HFFc6 (cell line): Measurements from ENCODE around the gene PALD1. TPM values are rescaled to one million over a fixed set of nuclear protein-coding genes. Genes with fewer than 3 reads are reported as not detected.

Experiments
- DNase-seq: peaks from one replicate; pipeline ENCODE4 v3.0.0-alpha.2; 2018
- H3K27ac Mint-ChIP-seq: 2 replicates; pipeline ENCODE4 v1.8.0; 2020; ENCODE audit warnings: mild to moderate bottlenecking, mixed read lengths
- H3K27me3 Mint-ChIP-seq: 2 replicates; pipeline ENCODE4 v1.8.0; 2021; ENCODE audit warnings: mild to moderate bottlenecking, moderate library complexity, mixed read lengths; ENCODE audit not compliant: insufficient read depth
- H3K36me3 Mint-ChIP-seq: 2 replicates; pipeline ENCODE4 v1.8.0; 2021; ENCODE audit warnings: low read depth, mixed read lengths
- H3K4me1 Mint-ChIP-seq: 2 replicates; pipeline ENCODE4 v1.8.0; 2020; ENCODE audit warnings: low read depth, mixed read lengths
- H3K4me3 Mint-ChIP-seq: 2 replicates; pipeline ENCODE4 v1.8.0; 2020; ENCODE audit warnings: mild to moderate bottlenecking, moderate library complexity, mixed read lengths
- H3K9me3 Mint-ChIP-seq: 2 replicates; pipeline ENCODE4 v1.8.0; 2020; ENCODE audit warnings: mild to moderate bottlenecking, mixed read lengths
- CTCF ChIP-seq: fragments of 200-600 bp; sonication (generic); IDR thresholded peaks from 2 replicates; pipeline ENCODE4 v1.5.0; 2021; ENCODE audit warnings: antibody characterized with exemption, mild to moderate bottlenecking
- total RNA-seq, 6 experiments: library from RNA; stranded (reverse); fragmentation: NEBNext Ultra II Directional; extraction: Animal tissue kit (Norgen Biotek cat#: 25700); gene quantifications; 2 replicates in 1 of 6; 3 replicates in 5 of 6; pipeline ENCODE4 v1.2.3, GENCODE V29; 2021

Gene PALD1
- total RNA-seq, 6 experiments from 2014 or later, result not detected

GRCh38 chr10:70530315-70530714 is 51.7 kb downstream of the PALD1 start:
- H3K27ac Mint-ChIP-seq, result no peak overlapping the region
- H3K4me1 Mint-ChIP-seq, result peaks cover 5% of the 10 kb centered on the region; the same call in 1 of the 2 replicates
- H3K36me3 Mint-ChIP-seq, result no peaks in the 10 kb centered on the region
- peaks cover 16% of the 10 kb centered on the region for H3K27me3 Mint-ChIP-seq
- no peaks in the 10 kb centered on the region for H3K9me3 Mint-ChIP-seq
- no peak for TF ChIP-seq CTCF
- no peak overlapping the region for H3K4me3 Mint-ChIP-seq
- no peak for DNase-seq

GRCh38 chr10:70532554-70533188 is 54.1 kb downstream of the PALD1 start:
- H3K27me3 Mint-ChIP-seq, result peaks cover 35% of the 10 kb centered on the region
- no peaks in the 10 kb centered on the region for H3K9me3 Mint-ChIP-seq
- no peak overlapping the region for H3K4me3 Mint-ChIP-seq
- H3K4me1 Mint-ChIP-seq, result peaks cover 5% of the 10 kb centered on the region; the same call in 1 of the 2 replicates
- H3K27ac Mint-ChIP-seq, result no peak overlapping the region
- DNase-seq, result no peak
- H3K36me3 Mint-ChIP-seq, result no peaks in the 10 kb centered on the region
- TF ChIP-seq CTCF, result no peak

- no peak for TF ChIP-seq CTCF
- H3K27me3 Mint-ChIP-seq, result peaks cover 35% of the 10 kb centered on the region
- H3K4me1 Mint-ChIP-seq, result peaks cover 5% of the 10 kb centered on the region; the same call in 1 of the 2 replicates
- H3K36me3 Mint-ChIP-seq, result no peaks in the 10 kb centered on the region
- no peak overlapping the region for H3K27ac Mint-ChIP-seq
- H3K9me3 Mint-ChIP-seq, result no peaks in the 10 kb centered on the region
- no peak overlapping the region for H3K4me3 Mint-ChIP-seq
- no peak for DNase-seq
Observed at GRCh38 chr10:70533189-70533558, 54.6 kb downstream of the PALD1 start.

- Mint-ChIP-seq H3K4me3 (no peak overlapping the region), H3K27me3 (peaks cover 35% of the 10 kb centered on the region), H3K36me3 (no peaks in the 10 kb centered on the region), H3K27ac (no peak overlapping the region), H3K4me1 (no peaks in the 10 kb centered on the region), H3K9me3 (no peaks in the 10 kb centered on the region)
- no peak; the same call in 1 of the 2 replicates for TF ChIP-seq CTCF
- DNase-seq, result no peak
Observed at GRCh38 chr10:70534281-70534680, 55.7 kb downstream of the PALD1 start.

- Mint-ChIP-seq H3K4me1 (no peaks in the 10 kb centered on the region), H3K27me3 (peaks cover 35% of the 10 kb centered on the region)
- DNase-seq, result no peak
Observed at GRCh38 chr10:70535001-70535400, 56.4 kb downstream of the PALD1 start.

More at GRCh38 chr10:70535001-70535400, 56.4 kb downstream of the PALD1 start:
- Mint-ChIP-seq H3K4me3 (no peak overlapping the region), H3K36me3 (no peaks in the 10 kb centered on the region), H3K9me3 (no peaks in the 10 kb centered on the region), H3K27ac (no peak overlapping the region)
- TF ChIP-seq CTCF, result no peak
